SK-N-SH (cell line): ENCODE data around the gene CDKAL1. TPM values are rescaled to one million over a fixed set of nuclear protein-coding genes. Genes with fewer than 3 reads are reported as not detected.

Source experiments
- CTCF ChIA-PET: fragments of 300-600, 350-600 bp; formaldehyde crosslinking; extraction: SDS; loops from one replicate; lab custom pipeline; 2021; lab: Yijun Ruan, JAX
- POLR2A ChIA-PET: fragments of 350-600 bp; sonication (Branson Sonifier 250); formaldehyde crosslinking; extraction: SDS; loops from one replicate; lab custom pipeline; 2020; ENCODE audit warnings: antibody characterized with exemption, inconsistent platforms; lab: Yijun Ruan, JAX
- DNase-seq: peaks from one replicate; pipeline ENCODE4 v3.0.0; 2012
- H2AFZ ChIP-seq: fragments of 200-600 bp; sonication (generic); 2 replicates; pipeline ENCODE4 v1.8.1; 2016; ENCODE audit warnings: antibody characterized with exemption, mild to moderate bottlenecking, low read depth
- H3F3A ChIP-seq: fragments of 200-600 bp; sonication (generic); replicated peaks from 2 replicates; pipeline ENCODE3; 2016; ENCODE audit warnings: antibody characterized with exemption, mild to moderate bottlenecking; ENCODE audit not compliant: insufficient read depth
- H3K27ac ChIP-seq, 2 experiments: fragments of 200-500 bp in 1 of 2; fragments of 200-600 bp in 1 of 2; sonication (Bioruptor generic) in 1 of 2; sonication (generic), shearing (Covaris generic) in 1 of 2; 2 replicates each; pipeline versions ENCODE4 v1.5.1 to v1.6.1; 2014 to 2016; ENCODE audit warnings: low read depth in 2 of 2, inconsistent platforms in 1 of 2, low read length in 1 of 2, mild to moderate bottlenecking in 1 of 2, mixed read lengths in 1 of 2
- H3K27me3 ChIP-seq: fragments of 200-600 bp; sonication (generic), shearing (Covaris generic); 2 replicates; pipeline ENCODE4 v1.6.1; 2016; ENCODE audit warnings: mixed run types; ENCODE audit not compliant: insufficient read depth
- H3K36me3 ChIP-seq, 2 experiments: fragments of 200-500 bp in 1 of 2; fragments of 200-600 bp in 1 of 2; sonication (Bioruptor generic) in 1 of 2; sonication (generic) in 1 of 2; replicated peaks in 1 of 2; 2 replicates each; pipeline versions ENCODE3 to v1.5.1; 2014 to 2016; ENCODE audit warnings: low read length in 1 of 2, mild to moderate bottlenecking in 1 of 2; ENCODE audit not compliant: insufficient read depth in 2 of 2, control insufficient read depth in 1 of 2
- H3K4me1 ChIP-seq, 2 experiments: fragments of 200-500 bp in 1 of 2; fragments of 200-600 bp in 1 of 2; sonication (Bioruptor generic) in 1 of 2; sonication (generic), shearing (Covaris generic) in 1 of 2; 2 replicates each; pipeline versions ENCODE4 v1.5.1 to v1.6.1; 2014 to 2016; ENCODE audit warnings: low read depth in 1 of 2, low read length in 1 of 2, mixed run types in 1 of 2; ENCODE audit not compliant: insufficient read depth in 2 of 2, control insufficient read depth in 1 of 2
- H3K4me2 ChIP-seq: fragments of 200-600 bp; sonication (generic), shearing (Covaris generic); 2 replicates; pipeline ENCODE4 v1.6.1; 2017; ENCODE audit warnings: mixed run types
- H3K4me3 ChIP-seq, 2 experiments: fragments of 200-500 bp in 1 of 2; fragments of 200-600 bp in 1 of 2; sonication (Bioruptor generic) in 1 of 2; sonication (generic), shearing (Covaris generic) in 1 of 2; 2 replicates each; pipeline versions ENCODE4 v1.5.1 to v1.8.1; 2014 to 2016; ENCODE audit warnings: low read depth in 2 of 2, inconsistent platforms in 1 of 2, low read length in 1 of 2, mild to moderate bottlenecking in 1 of 2, mixed read lengths in 1 of 2, moderate library complexity in 1 of 2
- H3K79me2 ChIP-seq: fragments of 200-600 bp; sonication (generic); 2 replicates; pipeline ENCODE4 v1.8.1; 2017; ENCODE audit warnings: mild to moderate bottlenecking; ENCODE audit not compliant: insufficient read depth
- H3K9ac ChIP-seq: fragments of 200-600 bp; sonication (generic); 2 replicates; pipeline ENCODE4 v1.6.1; 2017; ENCODE audit warnings: mixed run types
- H3K9me2 ChIP-seq: fragments of 200-600 bp; sonication (generic); 2 replicates; pipeline ENCODE4 v1.6.1; 2017; ENCODE audit warnings: mixed run types
- H3K9me3 ChIP-seq: fragments of 200-600 bp; sonication (generic); 2 replicates; pipeline ENCODE4 v1.6.1; 2017; ENCODE audit warnings: mixed run types, mild to moderate bottlenecking, moderate library complexity
- H4K20me1 ChIP-seq: fragments of 200-600 bp; sonication (generic); 2 replicates; pipeline ENCODE4 v1.6.1; 2017; ENCODE audit warnings: mild to moderate bottlenecking, mixed run types; ENCODE audit not compliant: insufficient read depth
- ELF1 ChIP-seq: IDR thresholded peaks from 2 replicates; pipeline ENCODE4 v1.4.0; 2012
- EP300 ChIP-seq, 2 experiments: IDR thresholded peaks; 2 replicates each; pipeline versions ENCODE4 v1.4.0 to v1.6.1; 2012; ENCODE audit warnings: borderline replicate concordance in 1 of 2, low read depth in 1 of 2, low read length in 1 of 2
- FOXJ3 ChIP-seq: sonication (generic); formaldehyde crosslinking; IDR thresholded peaks from 2 replicates; pipeline ENCODE4 v1.5.1; 2020; ENCODE audit warnings: mild to moderate bottlenecking, missing genetic modification reagents
- GATA2 ChIP-seq: sonication (generic); formaldehyde crosslinking; IDR thresholded peaks from 2 replicates; pipeline ENCODE4 v1.5.0; 2020; ENCODE audit warnings: mild to moderate bottlenecking, missing genetic modification reagents
- MAX ChIP-seq: IDR thresholded peaks from 2 replicates; pipeline ENCODE4 v1.4.0; 2012; ENCODE audit warnings: low read depth
- PBX3 ChIP-seq: IDR thresholded peaks from 2 replicates; pipeline ENCODE4; 2012
- RAD21 ChIP-seq: IDR thresholded peaks from 2 replicates; pipeline ENCODE4 v1.6.1; 2012; ENCODE audit warnings: mild to moderate bottlenecking, low read length
- RCOR1 ChIP-seq: fragments of 150-350 bp; IDR thresholded peaks from 2 replicates; pipeline ENCODE4 v1.6.1; 2017; ENCODE audit warnings: antibody characterized with exemption, low read length
- RFX5 ChIP-seq: IDR thresholded peaks from 2 replicates; pipeline ENCODE4 v1.6.1; 2012; ENCODE audit warnings: mild to moderate bottlenecking, improper control_type of control experiment, low read length
- YY1 ChIP-seq: IDR thresholded peaks from 2 replicates; pipeline ENCODE4 v1.4.0; 2012; ENCODE audit warnings: low read depth, mild to moderate bottlenecking
- ZBTB33 ChIP-seq: IDR thresholded peaks from 2 replicates; pipeline ENCODE4 v1.4.0; 2012; ENCODE audit warnings: low read depth, borderline replicate concordance
- WGBS: methylation state at CpG from one replicate; pipeline ENCODE4 v1.1.6; 2017; ENCODE audit warnings: low lambda C conversion rate; 5-methylcytosine and 5-hydroxymethylcytosine counted together
- polyA plus RNA-seq, 3 experiments: library from polyadenylated mRNA; depleted of rRNA; stranded (reverse); fragments of >200 nt; gene quantifications; 2 replicates each; pipeline ENCODE4 v1.2.3, GENCODE V29; 2012

CDKAL1 gene
- polyA plus RNA-seq, 1 of the 3 experiments (the other 2 are of a cell fraction) = 2.6 TPM

GRCh38 chr6:21084656-21085055 is 550.4 kb downstream of the CDKAL1 start:
- Histone ChIP-seq H3K27ac (no peak overlapping the region), H2AFZ (no peak overlapping the region), H3K4me3 (no peak overlapping the region), H3K9me2 (no peaks in the 10 kb centered on the region), H3K27me3 (no peaks in the 10 kb centered on the region), H3K9ac (no peak overlapping the region), H3K9me3 (no peaks in the 10 kb centered on the region), H3K4me1 (peaks cover 0 to 11% of the 10 kb centered on the region in 2 experiments; a peak in 1 of 4 replicates), H3K4me2 (no peak overlapping the region), H3F3A (no peaks in the 10 kb centered on the region), H3K79me2 (no peaks in the 10 kb centered on the region), H4K20me1 (no peaks in the 10 kb centered on the region), H3K36me3 (peaks cover 0 to 5% of the 10 kb centered on the region in 2 experiments)
- ChIA-PET POLR2A (no interaction called here), CTCF (interaction anchor here (1.4 kb wide), 1 partner anchor 19 kb away, joined by 4 read pairs; no protein-coding TSS in a partner anchor)
- no peak for DNase-seq
- WGBS = 51% methylated on average over 2 of the region's 2 CpGs
- TF ChIP-seq PBX3 (no peak), RAD21 (no peak), ELF1 (no peak), ZBTB33 (no peak), GATA2 (CRISPR knock-in tag) (no peak), FOXJ3 (no peak), RCOR1 (no peak), YY1 (no peak), EP300 (IDR thresholded peaks at IDR 0.05; ENCODE audit: borderline replicate concordance in 1 of 2, low read depth in 1 of 2, low read length in 1 of 2) (no peak), RFX5 (no peak)

GRCh38 chr6:21085211-21085610 is 551.0 kb downstream of the CDKAL1 start:
- 87% methylated on average over 3 of the region's 3 CpGs for WGBS
- Histone ChIP-seq H4K20me1 (no peaks in the 10 kb centered on the region), H3F3A (no peaks in the 10 kb centered on the region), H3K27ac (no peak overlapping the region), H3K9me2 (no peaks in the 10 kb centered on the region), H3K27me3 (no peaks in the 10 kb centered on the region), H3K4me1 (peaks cover 0 to 10% of the 10 kb centered on the region in 2 experiments; a peak in 1 of 4 replicates), H3K9me3 (no peaks in the 10 kb centered on the region), H2AFZ (no peak overlapping the region), H3K79me2 (no peaks in the 10 kb centered on the region), H3K4me2 (no peak overlapping the region), H3K36me3 (peaks cover 0 to 5% of the 10 kb centered on the region in 2 experiments), H3K9ac (no peak overlapping the region), H3K4me3 (no peak overlapping the region)
- POLR2A ChIA-PET = no interaction called here
- no peak for DNase-seq
- TF ChIP-seq MAX = no peak
- CTCF ChIA-PET = no interaction called here
